ENCODE measurements around the gene CHURC1. TPM values are rescaled to one million over a fixed set of nuclear protein-coding genes. Genes with fewer than 3 reads are reported as not detected.

The CHURC1 gene
- total RNA-seq, 2 experiments from 2014 or later: 37.6 to 66.1 TPM

DNA sequence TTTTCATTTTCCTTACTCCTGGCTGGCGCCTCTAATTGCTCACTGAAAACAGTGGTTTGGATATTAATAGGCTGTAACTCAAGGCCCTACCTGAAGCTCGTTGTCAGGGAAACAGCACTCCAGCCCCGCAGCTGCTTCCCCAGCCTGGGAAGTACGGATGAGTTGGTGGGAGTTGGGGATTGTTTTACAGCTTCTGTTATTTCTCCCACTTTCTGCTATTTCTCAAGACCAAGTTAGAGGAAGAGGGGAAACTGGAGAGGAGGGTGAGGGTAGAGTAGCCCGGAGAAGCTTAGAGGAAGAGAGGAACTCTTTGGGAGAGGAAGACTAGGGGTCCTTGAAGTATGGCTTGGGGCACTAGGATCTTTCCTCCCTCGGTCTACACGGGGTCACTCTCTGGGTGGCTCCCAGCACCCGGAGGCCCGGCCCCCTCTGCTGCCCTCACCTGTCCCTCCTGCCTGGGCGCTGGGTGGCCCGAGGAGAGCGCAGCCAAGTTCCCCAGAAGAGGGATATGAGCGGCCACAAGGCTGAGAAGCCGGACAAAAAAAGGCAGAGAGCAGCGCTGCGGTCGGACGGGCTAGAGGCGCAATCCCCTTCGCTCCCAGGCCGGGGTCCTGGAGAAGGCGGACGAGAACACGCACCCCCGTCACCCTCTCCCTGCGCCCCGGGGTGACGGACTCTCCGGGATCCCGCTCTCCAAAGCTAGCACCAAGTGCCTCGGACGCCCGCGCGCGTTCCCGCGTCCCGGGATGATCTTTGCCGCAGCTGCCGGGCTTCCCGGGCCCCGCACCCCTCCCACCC, 35.2 kb upstream of the CHURC1 start:
- H3K36me3 Mint-ChIP-seq (ENCODE audit: low read depth): no peaks in the 10 kb centered on the region
- DNase-seq (no peak), ATAC-seq (no peak)
- H3K9me3 Mint-ChIP-seq (ENCODE audit: low read depth): no peaks in the 10 kb centered on the region
- ChIA-PET POLR2A (interaction anchor here (0.6 kb wide), 1 partner anchor 9 kb away, joined by 3 read pairs; no protein-coding TSS in a partner anchor), CTCF (interaction anchor here (0.6 to 7.2 kb wide), 4 partner anchors 12 to 114 kb away, joined by 3 to 63 read pairs (median 8); no protein-coding TSS in a partner anchor)
- peaks cover 10% of the 10 kb centered on the region for H3K4me1 Mint-ChIP-seq
- intact Hi-C loops (cut with DNase I, micrococcal nuclease): no loop called here
- no peak overlapping the region for H3K27ac Mint-ChIP-seq
- H3K27me3 Mint-ChIP-seq: peaks cover 23% of the 10 kb centered on the region
- H3K4me3 Mint-ChIP-seq: peak overlapping the region; percentile 30

DNA sequence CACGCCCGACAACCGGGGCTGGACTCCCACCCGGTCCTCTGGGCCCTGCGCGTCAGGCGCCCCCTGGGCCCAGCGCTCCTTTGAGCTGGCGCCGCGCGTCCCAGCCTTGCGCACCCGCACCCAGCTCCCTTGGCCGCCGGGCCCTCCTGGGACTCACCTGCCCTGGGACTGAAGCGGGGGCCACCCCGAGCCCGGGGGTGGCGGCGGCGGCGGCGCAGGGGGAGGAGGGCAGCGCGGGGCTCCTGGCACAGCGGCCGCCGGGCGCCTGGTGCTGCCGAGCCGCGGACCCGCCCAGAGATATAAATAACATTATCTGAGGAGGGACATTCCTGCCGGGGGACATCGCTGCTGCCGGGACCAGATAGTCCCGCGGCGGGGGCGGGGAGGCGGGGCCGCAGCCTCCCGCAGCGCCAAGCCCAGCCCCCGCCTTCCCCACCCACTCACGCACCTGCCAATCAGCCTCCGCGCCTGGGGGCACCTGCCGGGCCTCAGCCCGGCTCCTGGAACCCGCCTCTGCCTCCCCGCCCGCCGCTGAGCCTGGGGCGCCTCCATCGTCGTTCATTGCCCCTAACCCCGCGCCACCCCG, 34.5 kb upstream of the CHURC1 start, which contains the start of gene SPTB:
Gene SPTB (minus strand): TSS at position 273 of the 586 bp plus-strand sequence. CDS start 56,813 bp downstream, outside the sequence.
- Mint-ChIP-seq H3K4me1 (peaks cover 10% of the 10 kb centered on the region), H3K4me3 (peak within 1 kb of the TSS; percentile 72), H3K36me3 (ENCODE audit: low read depth) (no peaks in the 10 kb centered on the region), H3K27me3 (peaks cover 25% of the 10 kb centered on the region), H3K27ac (no peak within 1 kb of the TSS), H3K9me3 (ENCODE audit: low read depth) (no peaks in the 10 kb centered on the region)
- ChIA-PET CTCF (interaction anchor here (1.0 to 7.2 kb wide), 2 partner anchors 12 to 405 kb away, joined by 3 to 63 read pairs; no protein-coding TSS in a partner anchor), POLR2A (interaction anchor here (1.4 kb wide), 1 partner anchor 35 kb away, joined by 5 read pairs; the partner anchor contains the start of gene CHURC1)
- peak; percentile 72 for ATAC-seq
- intact Hi-C loops (cut with DNase I, micrococcal nuclease): loop anchor here in 1 of 2 experiments (1.0 to 10.0 kb wide), 3 partner anchors 35 to 535 kb away; partner anchors contain the start of genes CHURC1 and HSPA2
- peak; percentile 79 for DNase-seq

DNA sequence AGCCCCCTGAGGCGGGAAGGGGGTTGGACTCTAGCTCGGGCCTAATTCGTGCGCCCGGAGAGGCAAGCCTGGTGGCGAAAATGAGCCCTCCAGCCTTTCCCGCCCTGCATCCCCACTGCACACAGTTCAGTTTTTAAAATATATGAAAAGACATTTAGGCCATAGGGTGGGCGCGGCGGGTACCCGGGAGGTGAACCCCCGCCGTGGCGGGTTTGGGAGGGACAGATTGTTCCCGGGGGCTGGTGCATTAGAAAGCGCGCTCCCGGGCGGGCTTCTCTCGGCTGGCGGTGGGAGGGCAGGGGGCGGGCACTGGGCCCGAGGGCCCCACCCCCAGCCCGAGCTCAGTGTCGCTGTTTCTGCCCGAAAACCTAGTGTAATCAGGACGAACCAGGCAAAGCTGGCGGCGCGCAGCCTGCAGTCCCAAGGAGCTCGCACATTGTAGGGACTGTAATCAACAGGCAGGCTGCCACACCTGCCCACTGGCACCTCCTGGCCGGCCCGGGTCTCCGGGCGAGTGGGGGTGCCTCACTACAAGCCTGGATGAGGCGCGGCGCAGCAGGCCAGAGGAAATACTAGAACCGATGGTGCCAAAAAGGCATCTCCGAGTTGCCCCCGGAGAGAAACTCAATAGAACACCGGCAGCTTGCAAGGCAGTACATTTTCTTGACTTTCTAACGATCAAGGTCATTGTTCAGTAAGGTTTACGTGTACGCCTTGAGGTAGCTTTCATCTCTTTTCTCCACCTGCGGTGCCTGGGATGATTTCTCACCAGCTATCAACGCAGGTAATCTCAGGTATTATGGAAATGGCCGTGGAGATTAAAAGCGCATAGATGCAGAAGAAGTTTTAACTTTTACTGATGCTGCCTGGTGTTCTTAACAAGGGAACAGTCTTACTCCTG, 33.8 kb upstream of the CHURC1 start:
- POLR2A ChIA-PET: interaction anchor here (1.4 kb wide), 1 partner anchor 35 kb away, joined by 5 read pairs; the partner anchor contains the start of gene CHURC1
- peaks cover 10% of the 10 kb centered on the region for H3K4me1 Mint-ChIP-seq
- H3K27ac Mint-ChIP-seq: no peak overlapping the region
- H3K27me3 Mint-ChIP-seq: peaks cover 25% of the 10 kb centered on the region
- CTCF ChIA-PET: interaction anchor here (0.6 to 7.2 kb wide), 9 partner anchors 11 to 406 kb away, joined by 3 to 63 read pairs (median 3); partner anchors contain the start of gene FNTB
- no peaks in the 10 kb centered on the region for H3K9me3 Mint-ChIP-seq (ENCODE audit: low read depth)
- H3K4me3 Mint-ChIP-seq: peak overlapping the region; percentile 72
- ATAC-seq (peak; percentile 89), DNase-seq (peak; percentile 79)
- intact Hi-C loops (cut with DNase I, micrococcal nuclease): loop anchor here in 1 of 2 experiments (1.0 to 10.0 kb wide), 3 partner anchors 34 to 536 kb away; partner anchors contain the start of genes CHURC1 and HSPA2
- no peaks in the 10 kb centered on the region for H3K36me3 Mint-ChIP-seq (ENCODE audit: low read depth)

DNA sequence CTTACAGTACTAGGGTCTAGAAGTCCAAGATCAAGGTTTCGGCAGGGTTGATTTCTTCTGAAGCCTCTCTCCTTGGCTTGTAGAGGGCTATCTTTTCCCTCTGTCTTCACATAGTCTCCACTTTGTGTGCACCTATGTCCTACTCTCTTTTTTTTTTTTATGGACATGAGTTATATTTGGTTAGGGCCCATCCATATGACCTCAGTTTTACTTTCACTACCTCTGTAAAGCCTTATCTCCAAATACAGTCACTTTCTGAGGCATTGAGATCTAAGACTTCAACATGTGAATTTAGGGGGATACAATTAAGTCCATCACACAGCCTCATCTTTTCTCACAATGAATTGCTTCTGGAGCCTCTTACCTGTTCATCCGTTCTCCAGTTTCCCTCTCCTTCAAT, 28.7 kb upstream of the CHURC1 start:
- POLR2A ChIA-PET: no interaction called here
- Mint-ChIP-seq H3K27me3 (peaks cover 22% of the 10 kb centered on the region), H3K27ac (no peak overlapping the region), H3K9me3 (ENCODE audit: low read depth) (no peaks in the 10 kb centered on the region), H3K4me3 (no peak overlapping the region), H3K36me3 (ENCODE audit: low read depth) (no peaks in the 10 kb centered on the region), H3K4me1 (peaks cover 9% of the 10 kb centered on the region)
- CTCF ChIA-PET: interaction anchor here (1.6 kb wide), 1 partner anchor 18 kb away, joined by 3 read pairs; no protein-coding TSS in a partner anchor
- DNase-seq (no peak), ATAC-seq (no peak)
- intact Hi-C loops (cut with DNase I, micrococcal nuclease): loop anchor here in 1 of 2 experiments (10.0 kb wide), 1 partner anchor 541 kb away; no protein-coding TSS in a partner anchor

DNA sequence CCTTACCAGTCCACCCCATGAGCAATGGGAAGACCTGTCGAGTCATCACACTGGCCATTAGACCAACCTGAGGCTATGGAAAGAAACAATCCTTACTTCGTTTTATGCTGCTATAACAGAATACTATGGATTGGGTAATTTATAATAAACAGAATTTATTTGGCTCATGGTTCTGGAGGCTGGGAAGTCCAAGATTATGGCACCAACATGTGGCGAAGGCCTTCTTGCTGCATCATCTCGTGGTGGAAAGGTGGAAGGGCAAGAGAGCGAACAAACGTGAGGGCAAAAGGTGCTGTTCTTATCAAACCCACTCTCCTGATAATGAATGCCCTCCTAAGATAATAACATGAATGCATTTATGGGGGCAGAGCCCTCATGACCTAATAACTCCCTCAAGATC, 24.9 kb upstream of the CHURC1 start:
- ChIA-PET CTCF (interaction anchor here (4.4 to 4.8 kb wide), 4 partner anchors 10 to 217 kb away, joined by 22 to 154 read pairs (median 46); partner anchors contain the start of gene SPTB), POLR2A (no interaction called here)
- Mint-ChIP-seq H3K27ac (no peak overlapping the region), H3K4me3 (no peak overlapping the region), H3K4me1 (no peaks in the 10 kb centered on the region), H3K27me3 (peaks cover 16% of the 10 kb centered on the region), H3K36me3 (ENCODE audit: low read depth) (no peaks in the 10 kb centered on the region), H3K9me3 (ENCODE audit: low read depth) (no peaks in the 10 kb centered on the region)
- ATAC-seq (no peak), DNase-seq (no peak)
- intact Hi-C loops (cut with DNase I, micrococcal nuclease): loop anchor here in 1 of 2 experiments (10.0 kb wide), 1 partner anchor 545 kb away; no protein-coding TSS in a partner anchor

DNA sequence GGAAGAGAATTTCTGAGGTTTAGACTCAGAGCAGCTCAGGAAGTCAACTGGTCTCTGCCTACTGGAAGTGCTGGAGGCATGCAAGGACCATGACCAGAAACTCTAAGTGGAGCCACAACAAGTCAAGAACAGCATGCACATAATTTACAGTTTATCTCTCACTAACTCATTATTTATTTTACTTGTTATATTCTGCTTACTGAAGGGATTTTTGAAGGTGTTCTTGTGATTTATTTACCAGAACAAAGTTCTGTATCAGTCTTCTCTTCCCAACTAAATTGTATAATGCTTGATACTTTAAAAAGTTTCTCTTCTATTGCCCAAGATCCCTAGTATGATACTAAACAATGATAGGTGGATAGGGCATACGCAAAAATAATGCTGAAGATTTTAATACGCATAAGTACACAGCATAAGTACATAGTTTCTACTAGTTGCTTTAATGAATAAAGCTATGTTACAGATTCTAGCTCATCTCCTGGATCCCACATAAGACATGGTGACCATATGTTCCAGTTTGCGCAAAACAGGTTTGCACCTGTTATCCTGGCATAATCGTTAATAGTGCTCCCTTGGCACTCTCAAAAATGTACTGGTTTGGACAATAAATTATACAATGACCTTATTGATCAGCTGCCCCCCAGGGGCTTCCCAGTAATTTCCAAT, 22.9 kb upstream of the CHURC1 start:
- no peaks in the 10 kb centered on the region for H3K9me3 Mint-ChIP-seq (ENCODE audit: low read depth)
- no peaks in the 10 kb centered on the region for H3K4me1 Mint-ChIP-seq
- DNase-seq (no peak), ATAC-seq (no peak)
- no peaks in the 10 kb centered on the region for H3K36me3 Mint-ChIP-seq (ENCODE audit: low read depth)
- CTCF ChIA-PET: interaction anchor here (0.5 to 4.8 kb wide), 57 partner anchors 9 to 588 kb away, joined by 3 to 154 read pairs (median 4); partner anchors contain the start of genes FNTB and SPTB
- H3K27ac Mint-ChIP-seq: no peak overlapping the region
- intact Hi-C loops (cut with DNase I, micrococcal nuclease): loop anchor here (5.0 kb wide), 3 partner anchors 69 to 219 kb away; no protein-coding TSS in a partner anchor
- no peak overlapping the region for H3K4me3 Mint-ChIP-seq
- POLR2A ChIA-PET: no interaction called here
- peaks cover 9% of the 10 kb centered on the region for H3K27me3 Mint-ChIP-seq

DNA sequence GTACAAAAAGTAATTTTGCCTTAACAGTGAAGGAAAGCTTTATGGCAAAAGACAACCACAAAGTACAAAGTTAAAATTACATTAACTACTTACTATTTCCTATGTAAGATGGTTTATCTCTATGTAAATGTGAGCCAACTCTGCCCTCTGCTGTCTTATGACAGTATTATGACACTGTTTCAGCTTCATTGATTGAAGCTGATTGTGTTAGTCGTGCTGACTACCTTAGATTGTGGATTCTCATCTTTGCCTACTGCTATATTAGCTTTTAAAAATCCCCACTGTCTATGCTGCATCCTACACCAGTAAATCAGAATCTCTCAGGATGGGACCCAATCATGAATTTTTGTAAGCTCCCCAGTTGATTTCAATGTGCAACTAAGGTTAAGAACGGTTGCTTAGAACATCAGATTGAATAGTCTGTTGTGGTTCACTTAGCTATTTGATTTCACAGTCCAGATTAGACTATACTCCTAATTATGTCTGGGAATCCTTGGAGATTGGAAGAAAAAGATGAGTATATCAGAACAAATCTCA, 22.3 kb upstream of the CHURC1 start:
- Mint-ChIP-seq H3K27ac (no peak overlapping the region), H3K9me3 (ENCODE audit: low read depth) (no peaks in the 10 kb centered on the region), H3K36me3 (ENCODE audit: low read depth) (no peaks in the 10 kb centered on the region), H3K27me3 (peaks cover 9% of the 10 kb centered on the region), H3K4me3 (no peak overlapping the region), H3K4me1 (no peaks in the 10 kb centered on the region)
- DNase-seq (peak; percentile 25), ATAC-seq (peak; percentile 92)
- intact Hi-C loops (cut with DNase I, micrococcal nuclease): loop anchor here (5.0 kb wide), 3 partner anchors 70 to 220 kb away; no protein-coding TSS in a partner anchor
- ChIA-PET POLR2A (no interaction called here), CTCF (interaction anchor here (0.5 to 4.8 kb wide), 56 partner anchors 8 to 588 kb away, joined by 3 to 154 read pairs (median 4); partner anchors contain the start of genes FNTB and SPTB)

DNA sequence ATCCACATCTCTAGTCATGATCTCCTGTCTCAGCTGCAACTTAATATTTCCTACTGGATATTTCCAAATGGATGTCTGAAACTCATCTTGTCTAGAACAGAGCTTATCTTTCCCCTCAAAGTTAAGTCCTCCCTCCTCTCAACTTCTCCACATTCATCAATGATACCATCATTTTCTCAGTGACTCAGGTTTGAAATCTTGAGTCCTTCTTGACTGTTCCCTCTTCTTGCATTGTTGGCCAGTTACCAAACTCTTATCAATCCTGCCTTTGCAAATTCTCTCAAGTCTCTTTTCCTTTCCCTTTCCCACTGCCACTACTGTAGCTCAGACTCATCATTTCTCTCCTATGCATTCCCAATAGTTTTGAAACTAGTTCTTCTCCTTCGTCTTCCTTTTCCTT, 14.3 kb upstream of the CHURC1 start:
- POLR2A ChIA-PET: interaction anchor here (0.6 kb wide), 1 partner anchor 11 kb away, joined by 3 read pairs; no protein-coding TSS in a partner anchor
- no peaks in the 10 kb centered on the region for H3K9me3 Mint-ChIP-seq (ENCODE audit: low read depth)
- intact Hi-C loops (cut with DNase I, micrococcal nuclease): no loop called here

DNA sequence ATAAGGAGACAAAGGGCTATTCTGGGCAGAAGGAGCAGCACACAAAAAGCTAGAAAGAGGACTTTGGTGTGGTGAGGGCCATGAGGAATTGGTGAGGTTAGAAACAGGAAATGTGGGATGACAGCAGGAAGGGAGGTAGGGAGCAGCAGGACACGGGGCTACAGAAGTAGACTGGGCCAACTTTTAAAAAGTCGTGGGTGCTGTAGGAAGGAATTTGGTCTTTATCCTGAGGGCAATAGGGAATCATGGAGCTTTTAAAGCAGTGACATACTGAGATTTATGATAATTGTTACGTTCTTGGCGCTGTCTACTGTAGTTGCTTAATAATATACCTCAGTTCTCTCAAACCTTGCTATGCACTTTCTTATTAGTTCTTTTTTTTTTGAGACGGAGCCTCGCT, 8.2 kb upstream of the CHURC1 start:
- ChIA-PET CTCF (interaction anchor here (0.7 to 3.0 kb wide), 2 partner anchors 15 to 27 kb away, joined by 3 to 22 read pairs; no protein-coding TSS in a partner anchor), POLR2A (no interaction called here)
- Mint-ChIP-seq H3K27me3 (peaks cover 6% of the 10 kb centered on the region), H3K4me1 (no peaks in the 10 kb centered on the region), H3K27ac (no peak overlapping the region), H3K9me3 (ENCODE audit: low read depth) (no peaks in the 10 kb centered on the region), H3K4me3 (no peak overlapping the region), H3K36me3 (ENCODE audit: low read depth) (no peaks in the 10 kb centered on the region)
- intact Hi-C loops (cut with DNase I, micrococcal nuclease): no loop called here
- ATAC-seq: no peak
- no peak for DNase-seq

More for the DNA sequence above, 14.3 kb upstream of the CHURC1 start:
- no peak for DNase-seq
- ATAC-seq: no peak
- Mint-ChIP-seq H3K4me1 (no peaks in the 10 kb centered on the region), H3K27ac (no peak overlapping the region), H3K36me3 (ENCODE audit: low read depth) (no peaks in the 10 kb centered on the region), H3K4me3 (no peak overlapping the region), H3K27me3 (peaks cover 7% of the 10 kb centered on the region)
- CTCF ChIA-PET: interaction anchor here (0.8 to 2.6 kb wide), 6 partner anchors 8 to 228 kb away, joined by 3 to 33 read pairs (median 4); no protein-coding TSS in a partner anchor
